NCI-H524 treated with DMSO at 0.1 percent for 48 hours (cell line): Measurements from ENCODE around the gene HMX2.

Source experiments
- DNase-seq: peaks from one replicate; lab custom pipeline; 2025; lab: John Stamatoyannopoulos, UW

The HMX2 gene

GRCh38 chr10:123194056-123194455, 46.1 kb downstream of the HMX2 start:
- DNase-seq: no peak
